Embryonic facial prominence (tissue), 1 donor: ENCODE data around the gene RPL10.

Experiments
- DNase-seq: peaks from one replicate; pipeline ENCODE4 v3.0.0-alpha.2; 2016; ENCODE audit errors: extremely low spot score

Gene RPL10

GRCh38 chrX:154449618-154450017 lies 51.4 kb downstream of the RPL10 start:
- DNase-seq = no peak

GRCh38 chrX:154450312-154450711 lies 52.1 kb downstream of the RPL10 start:
- no peak for DNase-seq
